ENCODE measurements around the gene METTL5. TPM values are rescaled to one million over a fixed set of nuclear protein-coding genes. Genes with fewer than 3 reads are reported as not detected.
"Not testable (repeated sequence)": the region's sequence is repeated elsewhere in the genome, so short reads cannot be mapped to it uniquely, and the experiment has no call there.

METTL5 gene
- total RNA-seq, 2 experiments from 2014 or later, result 13.2 to 16.0 TPM

- Mint-ChIP-seq H3K27me3 (no peaks in the 10 kb centered on the region), H3K36me3 (ENCODE audit: low read depth) (peaks cover 45% of the 10 kb centered on the region), H3K4me3 (no peak overlapping the region), H3K4me1 (ENCODE audit: low read depth) (peaks cover 62% of the 10 kb centered on the region), H3K9me3 (no peaks in the 10 kb centered on the region), H3K27ac (no peak overlapping the region)
- POLR2A ChIA-PET, result no interaction called here
- intact Hi-C loops (cut with DNase I, micrococcal nuclease), result no loop called here
- H3K4me3 ChIP-seq (ENCODE audit: low read length), result no peak overlapping the region
- DNase-seq, result no peak
- peaks cover 18% of the 10 kb centered on the region for H3K4me1 ChIP-seq (ENCODE audit: insufficient read depth, low read length)
- CTCF ChIA-PET, result interaction anchor here (0.6 to 1.8 kb wide), 2 partner anchors 21 to 1273 kb away, joined by 3 to 8 read pairs; partner anchors contain the start of gene METTL5
- H3K27me3 ChIP-seq (ENCODE audit: control insufficient read depth in 1 of 2, insufficient read depth in 2 of 2, low read length in 2 of 2), result no peaks in the 10 kb centered on the region
- no peak overlapping the region for H3K27ac ChIP-seq (ENCODE audit: low read depth in 1 of 2, low read length in 2 of 2)
- H3K9me3 ChIP-seq (ENCODE audit: control insufficient read depth in 1 of 2, insufficient read depth in 1 of 2, low read length in 2 of 2), result no peaks in the 10 kb centered on the region
- H3K36me3 ChIP-seq (ENCODE audit: insufficient read depth, low read length), result peaks cover 5% of the 10 kb centered on the region
- no peak for ATAC-seq (ENCODE audit: poor library complexity)
- TF ChIP-seq, protein P1, sequence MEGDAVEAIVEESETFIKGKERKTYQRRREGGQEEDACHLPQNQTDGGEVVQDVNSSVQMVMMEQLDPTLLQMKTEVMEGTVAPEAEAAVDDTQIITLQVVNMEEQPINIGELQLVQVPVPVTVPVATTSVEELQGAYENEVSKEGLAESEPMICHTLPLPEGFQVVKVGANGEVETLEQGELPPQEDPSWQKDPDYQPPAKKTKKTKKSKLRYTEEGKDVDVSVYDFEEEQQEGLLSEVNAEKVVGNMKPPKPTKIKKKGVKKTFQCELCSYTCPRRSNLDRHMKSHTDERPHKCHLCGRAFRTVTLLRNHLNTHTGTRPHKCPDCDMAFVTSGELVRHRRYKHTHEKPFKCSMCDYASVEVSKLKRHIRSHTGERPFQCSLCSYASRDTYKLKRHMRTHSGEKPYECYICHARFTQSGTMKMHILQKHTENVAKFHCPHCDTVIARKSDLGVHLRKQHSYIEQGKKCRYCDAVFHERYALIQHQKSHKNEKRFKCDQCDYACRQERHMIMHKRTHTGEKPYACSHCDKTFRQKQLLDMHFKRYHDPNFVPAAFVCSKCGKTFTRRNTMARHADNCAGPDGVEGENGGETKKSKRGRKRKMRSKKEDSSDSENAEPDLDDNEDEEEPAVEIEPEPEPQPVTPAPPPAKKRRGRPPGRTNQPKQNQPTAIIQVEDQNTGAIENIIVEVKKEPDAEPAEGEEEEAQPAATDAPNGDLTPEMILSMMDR (IDR thresholded peaks at IDR 0.05), result no peak
Observed at GRCh38 chr2:169845016-169845415, 20.3 kb upstream of the METTL5 start.

DNA sequence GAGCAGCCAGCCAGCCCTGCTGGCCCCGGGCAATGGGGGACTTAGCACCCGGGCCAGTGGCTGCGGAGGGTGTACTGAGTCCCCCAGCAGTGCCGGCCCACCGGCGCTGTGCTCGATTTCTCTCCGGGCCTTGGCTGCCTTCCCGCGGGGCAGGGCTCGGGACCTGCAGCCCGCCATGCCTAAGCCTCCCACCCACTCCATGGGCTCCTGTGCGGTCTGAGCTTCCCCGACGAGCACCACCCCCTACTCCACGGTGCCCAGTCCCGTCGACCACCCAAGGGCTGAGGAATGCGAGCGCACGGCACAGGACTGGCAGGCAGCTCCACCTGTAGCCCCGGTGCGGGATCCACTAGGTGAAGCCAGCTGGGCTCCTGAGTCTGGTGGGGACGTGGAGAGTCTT lies 16.9 kb upstream of the METTL5 start:
- H3K36me3 ChIP-seq (ENCODE audit: insufficient read depth, low read length); H3K9me3 ChIP-seq (ENCODE audit: control insufficient read depth in 1 of 2, insufficient read depth in 1 of 2, low read length in 2 of 2); ATAC-seq (ENCODE audit: poor library complexity); intact Hi-C loops (cut with DNase I, micrococcal nuclease); CTCF ChIA-PET; POLR2A ChIA-PET; H3K4me3 ChIP-seq (ENCODE audit: low read length); H3K27ac Mint-ChIP-seq; H3K27me3 ChIP-seq (ENCODE audit: control insufficient read depth in 1 of 2, insufficient read depth in 2 of 2, low read length in 2 of 2); H3K27me3 Mint-ChIP-seq; DNase-seq; H3K9me3 Mint-ChIP-seq; H3K27ac ChIP-seq (ENCODE audit: low read depth in 1 of 2, low read length in 2 of 2); H3K4me3 Mint-ChIP-seq: not testable (repeated sequence)
- H3K4me1 Mint-ChIP-seq (ENCODE audit: low read depth), result peaks cover 62% of the 10 kb centered on the region
- peaks cover 12% of the 10 kb centered on the region for H3K4me1 ChIP-seq (ENCODE audit: insufficient read depth, low read length)
- peaks cover 31% of the 10 kb centered on the region for H3K36me3 Mint-ChIP-seq (ENCODE audit: low read depth)

DNA sequence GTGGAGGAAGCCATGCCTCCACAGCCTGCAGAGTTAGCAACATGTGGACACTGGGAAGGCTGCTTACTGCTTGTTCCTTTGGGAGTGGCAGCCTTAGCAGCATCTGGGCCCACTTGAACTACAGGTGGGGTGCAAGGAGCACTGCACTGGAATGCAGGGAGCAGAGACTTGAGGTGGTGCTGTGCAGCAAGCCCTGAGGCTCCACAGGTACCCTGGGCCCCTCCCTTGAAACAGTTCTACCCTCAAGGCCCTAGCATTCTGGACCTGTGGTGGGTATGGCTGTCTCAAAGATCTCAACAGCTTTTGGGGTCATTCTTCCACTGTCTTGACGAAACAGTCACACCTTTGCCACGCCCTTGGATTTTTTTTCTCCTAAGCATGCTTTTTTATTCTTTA lies 16.0 kb upstream of the METTL5 start:
- TF ChIP-seq, protein P1 (IDR thresholded peaks at IDR 0.05), result no peak
- H3K36me3 ChIP-seq (ENCODE audit: insufficient read depth, low read length), result peaks cover 2% of the 10 kb centered on the region
- H3K9me3 ChIP-seq (ENCODE audit: control insufficient read depth in 1 of 2, insufficient read depth in 1 of 2, low read length in 2 of 2), result no peaks in the 10 kb centered on the region
- no peak overlapping the region for H3K27ac Mint-ChIP-seq
- H3K9me3 Mint-ChIP-seq, result no peaks in the 10 kb centered on the region
- ATAC-seq (ENCODE audit: poor library complexity) (no peak), DNase-seq (no peak)
- H3K27me3 ChIP-seq (ENCODE audit: control insufficient read depth in 1 of 2, insufficient read depth in 2 of 2, low read length in 2 of 2), result no peaks in the 10 kb centered on the region
- H3K4me3 Mint-ChIP-seq, result no peak overlapping the region
- H3K27ac ChIP-seq (ENCODE audit: low read depth in 1 of 2, low read length in 2 of 2), result no peak overlapping the region
- peaks cover 62% of the 10 kb centered on the region for H3K4me1 Mint-ChIP-seq (ENCODE audit: low read depth)
- no peak overlapping the region for H3K4me3 ChIP-seq (ENCODE audit: low read length)
- no peaks in the 10 kb centered on the region for H3K27me3 Mint-ChIP-seq
- POLR2A ChIA-PET, result no interaction called here
- intact Hi-C loops (cut with DNase I, micrococcal nuclease), result no loop called here
- peaks cover 12% of the 10 kb centered on the region for H3K4me1 ChIP-seq (ENCODE audit: insufficient read depth, low read length)
- CTCF ChIA-PET, result interaction anchor here (2.4 kb wide), 1 partner anchor 16 kb away, joined by 6 read pairs; the partner anchor contains the start of gene METTL5
- H3K36me3 Mint-ChIP-seq (ENCODE audit: low read depth), result peaks cover 26% of the 10 kb centered on the region

All from CD4-positive, alpha-beta T cell (primary cell).